Adipose tissue (tissue), 3 donors: Measurements from ENCODE around the gene HHIPL1. TPM values are rescaled to one million over a fixed set of nuclear protein-coding genes. Genes with fewer than 3 reads are reported as not detected.

Experiments used
- H3K27ac ChIP-seq: one replicate; pipeline ENCODE4 v1.5.1; 2013; ENCODE audit warnings: low read depth, low read length
- WGBS, 3 donors: extraction: QIAGEN DNeasy Blood & Tissue Kit; methylation state at CpG; one replicate each; pipeline ENCODE4 v1.1.7; 2013; 5-methylcytosine and 5-hydroxymethylcytosine counted together
- polyA plus RNA-seq, 3 donors: library from polyadenylated mRNA; stranded (reverse); fragments of 200-250 nt; gene quantifications; one replicate each; pipeline ENCODE4 v1.2.3, GENCODE V29; 2013
- donor health status: healthy with polysubstance abuse.
- donor health status: Bipolar disorder and iron deficiency.
- donor health status: healthy.

The HHIPL1 gene
- 1 to 10 TPM in 1 of 3 donors, under 1 TPM in 2; 0.16 to 1.1 (median 0.90) TPM for polyA plus RNA-seq

DNA sequence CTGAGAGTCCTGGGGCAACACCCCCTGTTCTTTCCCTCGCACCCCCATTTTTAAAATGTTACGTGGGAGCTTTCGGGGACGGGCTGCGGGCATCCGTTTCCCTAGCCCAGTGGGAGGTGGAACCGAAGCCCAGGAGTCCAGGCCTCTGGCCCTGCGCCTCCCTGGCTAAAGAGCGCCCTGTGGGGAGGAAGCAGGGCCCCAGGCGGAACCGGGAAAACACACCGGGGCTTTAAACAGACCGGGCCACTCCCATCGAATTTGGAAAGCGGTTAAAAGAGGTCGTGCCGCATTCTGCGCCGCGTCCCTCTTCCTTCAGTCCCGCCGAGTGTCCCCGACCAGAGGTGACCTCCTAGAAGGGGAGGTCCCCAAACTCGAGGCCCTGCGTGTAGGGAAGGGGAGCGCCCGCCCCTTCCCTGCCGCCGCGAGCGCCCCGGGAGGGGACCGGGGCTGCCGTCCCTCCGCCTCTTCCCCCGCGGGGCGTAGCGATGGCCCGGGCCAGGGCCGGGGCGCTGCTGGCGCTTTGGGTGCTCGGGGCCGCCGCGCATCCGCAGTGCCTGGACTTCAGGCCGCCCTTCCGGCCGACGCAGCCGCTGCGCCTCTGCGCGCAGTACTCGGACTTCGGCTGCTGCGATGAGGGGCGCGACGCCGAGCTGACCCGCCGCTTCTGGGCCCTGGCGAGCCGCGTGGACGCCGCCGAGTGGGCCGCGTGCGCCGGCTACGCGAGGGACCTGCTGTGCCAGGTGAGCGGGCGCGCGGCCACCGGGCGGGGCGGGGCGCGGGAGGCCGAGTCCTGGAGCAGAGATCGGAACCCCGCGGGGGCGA lies at the start of gene HHIPL1:
Gene HHIPL1, plus strand, starts transcription at position 407 of the 822 bp plus-strand sequence. Its CDS starts 79 bp downstream, at position 486.
- H3K27ac ChIP-seq = peak within 1 kb of the TSS; percentile 6
- 6 to 10% (median 7%) methylated on average over 59 to 91 of the region's 91 CpGs for WGBS, 3 donors

DNA sequence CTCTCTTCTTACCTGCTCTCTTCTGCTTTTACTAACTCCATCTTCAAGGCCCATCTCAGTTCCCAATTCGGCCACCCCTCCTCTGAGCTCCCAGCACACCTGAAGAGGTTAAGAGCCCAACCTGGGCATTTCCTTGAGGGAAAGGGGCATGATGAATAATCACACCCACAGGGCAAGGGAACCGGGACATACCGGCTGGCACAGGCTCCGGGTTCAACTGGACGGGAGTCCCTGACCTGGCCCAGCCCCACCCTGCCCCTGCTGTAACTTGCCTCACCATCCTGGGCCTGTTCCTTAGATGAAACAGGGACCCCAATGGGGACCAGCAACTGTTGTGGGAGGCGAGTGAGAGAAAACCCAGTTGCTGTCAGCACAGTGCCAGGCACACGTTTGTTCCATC lies 49.4 kb upstream of the HHIPL1 start:
- no peak overlapping the region for H3K27ac ChIP-seq
- 65 to 85% (median 83%) methylated on average over 7 of the region's 7 CpGs for WGBS, 3 donors

DNA sequence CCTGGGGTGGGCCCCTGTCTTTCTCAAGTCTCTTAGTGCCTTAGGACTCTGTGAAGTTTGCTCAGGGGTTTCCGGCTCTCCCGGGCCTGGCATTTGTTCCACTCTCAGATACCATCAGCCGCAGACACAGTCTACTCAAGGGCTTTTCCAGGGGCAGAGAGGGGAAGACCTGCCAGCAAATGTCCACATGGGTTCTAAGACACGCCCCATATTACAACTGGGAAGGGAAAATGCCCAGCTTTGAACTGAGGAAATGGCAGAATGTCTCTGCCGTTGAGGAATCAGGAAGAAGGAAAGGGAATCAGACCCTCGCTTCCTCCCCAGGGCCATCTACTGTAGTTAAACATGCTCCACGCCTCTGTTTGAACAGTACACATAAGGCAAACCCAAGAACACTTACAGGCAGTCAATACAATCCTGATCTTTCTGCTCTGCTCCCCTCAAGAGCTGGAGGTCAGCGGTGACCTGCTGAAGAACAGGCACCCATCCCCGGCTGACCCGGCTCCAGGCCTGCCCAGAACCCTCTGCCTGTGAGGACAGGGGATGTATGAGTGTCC lies 48.8 kb upstream of the HHIPL1 start:
- no peak overlapping the region for H3K27ac ChIP-seq
- 31 to 71% (median 61%) methylated on average over 10 of the region's 10 CpGs for WGBS, 3 donors

DNA sequence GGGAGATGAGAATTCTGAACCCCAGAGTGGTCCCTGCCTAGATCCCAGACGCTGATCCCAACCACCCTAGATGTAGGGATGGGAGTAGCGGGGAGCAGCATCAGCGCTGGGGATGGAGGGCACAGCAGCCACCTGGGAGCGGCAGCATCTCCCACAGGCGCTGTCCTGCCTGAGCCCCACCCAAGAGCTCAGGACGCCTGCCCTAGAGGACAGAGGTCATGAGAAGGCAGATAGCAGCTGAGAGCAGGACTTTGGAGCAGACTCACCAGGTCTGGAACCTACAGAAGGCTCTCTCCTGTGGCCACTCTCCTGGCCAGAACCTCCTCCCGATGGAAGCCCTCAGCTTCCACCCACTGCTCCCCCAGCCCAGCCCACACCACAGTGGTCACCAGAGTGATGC lies 48.2 kb upstream of the HHIPL1 start:
- 71 to 91% (median 77%) methylated on average over 7 of the region's 7 CpGs for WGBS, 3 donors
- H3K27ac ChIP-seq = no peak overlapping the region

DNA sequence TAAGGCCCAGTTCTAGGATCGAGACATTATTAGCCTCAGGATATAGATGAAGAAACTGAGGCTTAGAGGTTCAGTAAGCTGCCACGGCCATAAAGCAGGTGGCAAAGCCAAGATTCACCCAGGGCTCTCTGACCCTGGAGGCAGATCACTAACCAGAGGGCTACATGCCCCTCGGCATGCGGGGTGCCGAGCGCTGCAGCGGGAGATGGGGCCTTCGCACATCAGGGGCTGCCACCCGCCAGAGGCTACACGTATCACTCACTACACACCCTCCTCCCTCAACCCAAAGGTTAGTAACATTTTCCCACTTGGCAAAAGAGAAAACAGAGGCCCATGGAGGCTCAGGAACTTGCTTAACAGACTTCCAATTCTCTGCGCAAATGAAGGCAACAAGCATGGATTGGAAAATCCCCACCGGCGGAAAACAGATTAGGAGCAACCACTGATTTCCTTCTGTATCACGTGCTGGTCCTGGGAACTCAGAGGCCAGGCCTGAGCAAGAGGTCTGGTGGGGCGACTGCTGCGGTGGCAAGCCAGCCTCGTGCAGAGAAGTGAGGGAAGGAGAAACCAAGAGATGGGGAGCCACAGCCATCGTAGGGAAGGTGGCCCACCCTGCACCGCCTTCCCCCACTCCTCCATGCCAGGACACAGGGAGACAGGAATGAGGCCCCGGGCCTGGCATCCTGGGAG lies 46.9 kb upstream of the HHIPL1 start:
- 83 to 94% (median 85%) methylated on average over 20 of the region's 20 CpGs for WGBS, 3 donors
- H3K27ac ChIP-seq = no peak overlapping the region

DNA sequence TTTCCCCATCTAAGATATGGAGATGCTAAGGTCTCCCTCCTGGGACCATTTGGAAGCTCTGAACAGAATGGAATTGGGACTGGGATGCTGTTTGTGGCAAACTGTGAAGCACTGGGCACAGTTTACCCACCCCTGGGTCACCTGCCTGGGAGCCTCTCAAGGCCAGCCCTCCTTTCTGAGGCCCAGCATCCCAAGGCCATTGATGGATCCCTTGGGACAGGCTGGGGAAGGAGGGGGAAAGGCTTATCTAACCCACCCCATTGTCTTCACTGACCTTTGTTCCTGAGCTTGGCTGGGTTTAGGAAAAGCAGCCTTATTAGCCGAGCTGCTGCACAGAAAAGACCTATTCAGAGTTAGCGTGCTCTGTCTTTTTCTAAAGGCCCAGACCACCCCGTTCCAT lies 46.2 kb upstream of the HHIPL1 start:
- no peak overlapping the region for H3K27ac ChIP-seq
- 40 to 85% (median 79%) methylated on average over 3 of the region's 3 CpGs for WGBS, 3 donors

DNA sequence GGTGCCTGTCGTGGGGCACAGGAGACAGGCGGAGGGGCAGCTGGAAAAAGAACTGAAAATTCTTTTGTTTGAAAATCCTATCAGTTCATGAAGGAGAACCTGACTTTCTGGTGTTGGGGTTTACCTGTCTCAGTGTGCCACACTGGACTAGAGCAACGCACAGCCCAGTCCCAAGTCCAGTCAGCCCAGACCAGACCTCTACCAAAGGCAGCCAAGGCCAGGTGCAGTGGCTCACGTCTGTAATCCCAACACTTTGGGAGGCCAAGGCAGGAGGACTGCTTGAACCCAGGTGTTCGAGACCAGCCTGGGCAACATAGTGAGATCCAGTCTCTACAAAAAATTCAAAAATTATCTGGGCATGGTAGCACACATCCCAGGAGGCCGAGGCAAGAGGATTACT lies 45.5 kb upstream of the HHIPL1 start:
- no peak overlapping the region for H3K27ac ChIP-seq
- WGBS, 3 donors = 48 to 79% (median 67%) methylated on average over 6 of the region's 6 CpGs

DNA sequence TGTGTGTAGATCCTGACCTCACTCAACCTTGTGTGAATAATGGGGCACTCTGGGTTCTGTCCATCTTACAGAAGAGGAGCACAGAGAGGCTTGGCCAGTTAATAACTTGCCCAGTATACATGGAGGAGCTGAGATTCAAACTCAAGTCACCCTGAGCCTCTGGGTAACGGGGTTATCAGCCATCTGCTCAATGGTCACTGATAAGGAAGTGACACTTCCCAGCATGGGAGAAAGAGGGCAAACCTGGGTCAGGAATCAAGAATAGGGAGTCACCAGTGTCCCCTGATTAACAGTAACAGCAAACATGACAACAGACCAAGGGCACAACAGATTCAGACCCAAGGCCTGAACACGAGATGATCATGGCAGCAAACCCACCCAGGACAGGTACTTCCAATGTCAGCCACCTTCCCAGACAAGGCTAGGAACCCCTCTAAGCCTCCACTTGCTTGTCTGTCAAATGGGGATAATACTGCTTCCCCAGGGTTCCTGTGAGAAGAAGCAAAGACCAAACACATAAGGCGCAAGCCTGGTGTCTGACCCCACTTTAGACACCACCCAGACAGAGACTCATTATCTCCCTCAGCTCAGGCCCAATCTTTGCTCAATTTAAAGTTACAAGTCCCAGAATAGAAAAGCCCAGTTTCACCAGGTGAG lies 44.6 kb upstream of the HHIPL1 start:
- 60 to 86% (median 83%) methylated on average over 3 of the region's 3 CpGs for WGBS, 3 donors
- H3K27ac ChIP-seq = no peak overlapping the region

DNA sequence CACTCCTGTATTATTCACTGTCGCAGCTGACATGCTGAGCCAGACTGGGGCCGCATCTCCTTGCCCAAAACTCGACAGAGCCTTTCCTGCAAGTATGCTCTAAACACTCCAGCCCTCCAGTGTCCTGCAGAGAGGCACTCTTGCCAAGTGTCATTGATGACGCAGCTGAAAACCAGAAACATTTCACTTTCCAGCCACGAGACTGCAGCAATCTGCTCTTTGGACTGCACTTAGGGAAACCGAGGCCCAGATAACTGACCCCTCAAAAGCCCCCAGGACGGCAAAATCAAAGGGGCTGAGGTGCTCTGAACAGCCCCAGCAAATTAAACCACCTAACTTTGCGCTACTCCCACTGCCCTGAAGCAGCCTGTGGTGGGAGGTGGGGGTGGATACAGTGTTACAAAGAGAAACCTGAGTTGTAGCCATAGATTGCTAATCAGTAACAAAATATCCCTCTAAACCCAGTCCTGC lies 43.5 kb upstream of the HHIPL1 start:
- WGBS, 3 donors = 42 to 69% (median 62%) methylated on average over 8 of the region's 8 CpGs
- no peak overlapping the region for H3K27ac ChIP-seq

DNA sequence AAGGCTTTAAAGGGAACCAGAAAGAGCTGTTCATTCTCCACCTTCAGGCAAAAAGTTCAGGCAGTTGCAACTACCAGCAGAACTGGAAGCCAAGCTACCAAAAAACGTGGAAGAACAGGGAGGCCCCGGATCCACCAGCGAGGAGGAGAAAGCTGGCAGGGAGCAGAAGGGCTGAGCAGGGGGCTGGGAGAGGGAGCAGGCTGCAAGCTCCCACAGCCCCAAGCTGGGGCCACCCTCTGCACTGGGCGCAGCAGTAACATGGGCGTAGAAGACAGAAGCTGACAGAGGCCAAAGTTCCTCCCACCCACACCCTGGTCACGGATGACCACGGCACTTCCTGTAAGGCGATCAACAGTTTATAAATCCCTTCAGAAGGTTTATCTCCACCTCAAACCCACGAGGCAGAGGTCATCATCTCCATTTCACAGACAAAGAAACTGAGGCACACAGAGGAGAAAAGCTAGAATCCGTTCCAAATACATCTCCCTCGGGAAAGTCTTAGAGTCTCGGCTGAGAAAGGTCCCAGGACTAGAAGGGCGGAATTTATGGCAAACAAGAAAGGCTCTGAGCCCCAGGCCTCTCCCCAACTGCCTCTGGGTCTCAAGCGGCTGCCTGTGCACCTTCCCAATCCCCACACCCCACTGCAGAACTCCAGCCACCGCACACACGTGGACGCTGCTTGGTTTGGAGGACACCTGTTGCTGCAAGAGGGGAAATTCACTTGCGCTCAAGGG lies 42.7 kb upstream of the HHIPL1 start:
- H3K27ac ChIP-seq = no peak overlapping the region

DNA sequence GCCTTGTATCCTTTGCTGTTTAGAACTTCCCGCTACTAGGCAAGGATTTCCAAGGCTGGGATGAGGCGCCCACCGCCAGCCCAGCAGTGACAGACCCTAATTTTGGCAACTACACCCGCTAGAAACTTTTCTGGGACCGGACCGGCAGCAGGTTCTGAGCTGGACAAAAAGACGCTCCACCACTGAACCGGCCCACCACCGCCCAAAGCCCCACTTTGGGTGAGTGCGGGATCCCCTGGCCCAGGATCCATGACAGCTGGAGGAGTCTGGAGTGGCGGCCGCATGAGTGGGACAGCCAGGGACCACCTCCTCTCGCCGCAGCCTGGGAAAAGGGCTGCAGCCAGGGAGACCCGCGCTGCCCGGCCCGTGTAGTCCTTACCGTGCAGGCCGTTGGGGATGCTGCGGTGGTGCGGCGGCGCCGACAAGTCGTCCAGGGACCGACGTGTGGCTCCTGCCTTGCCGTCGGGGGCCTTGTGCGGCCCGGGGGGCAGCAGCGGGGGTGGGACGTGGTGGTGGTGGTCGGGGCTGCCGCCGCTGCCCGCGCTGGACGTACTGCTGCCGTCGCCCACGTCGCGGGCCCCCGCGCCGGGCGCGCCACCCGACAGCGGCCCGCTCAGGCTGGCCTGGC lies 42.0 kb upstream of the HHIPL1 start:
- WGBS, 3 donors = 33 to 55% (median 36%) methylated on average over 29 to 53 of the region's 53 CpGs
- H3K27ac ChIP-seq = no peak overlapping the region

More for the DNA sequence above, 42.7 kb upstream of the HHIPL1 start:
- 27 to 43% (median 43%) methylated on average over 18 of the region's 18 CpGs for WGBS, 3 donors

DNA sequence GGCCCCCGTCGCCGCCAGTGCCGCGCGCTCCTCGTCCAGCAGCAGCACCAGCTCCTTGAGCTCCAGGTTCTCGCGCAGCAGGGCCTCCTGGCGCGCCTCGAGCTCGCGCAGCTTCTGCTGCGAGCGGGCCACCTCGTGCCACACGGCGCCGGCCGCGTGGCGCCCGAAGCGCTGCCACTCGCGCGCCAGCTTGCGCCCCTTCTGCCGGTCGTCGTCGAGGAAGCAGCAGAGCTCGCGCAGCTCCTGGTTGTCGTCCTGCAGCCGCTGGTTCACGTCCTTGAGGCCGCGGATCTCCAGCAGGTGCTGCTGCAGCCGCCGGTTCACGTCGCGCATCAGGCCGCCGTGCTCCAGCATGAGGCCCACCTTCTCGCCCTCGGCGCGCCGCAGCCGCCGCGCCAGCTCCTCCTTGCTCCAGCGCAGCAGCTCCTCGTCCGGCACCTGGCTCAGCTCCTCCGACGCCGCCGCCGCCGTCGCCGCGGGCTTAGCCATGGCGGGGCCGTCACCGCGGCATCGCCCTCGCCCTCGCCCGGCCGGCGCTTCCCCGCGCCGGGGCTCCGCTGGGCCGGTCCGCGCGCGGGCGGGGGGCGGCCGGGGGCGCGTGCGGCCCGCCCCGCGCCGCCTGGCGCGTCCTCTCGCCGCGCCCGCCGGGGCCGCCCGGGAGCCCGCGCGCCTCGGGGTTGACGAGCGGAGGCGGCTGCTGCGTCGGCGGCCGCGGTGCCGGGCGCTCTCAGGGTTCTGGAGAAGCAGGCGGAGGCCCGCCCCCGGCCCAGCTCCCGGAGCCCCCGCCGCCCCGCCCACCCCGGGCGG lies 41.3 kb upstream of the HHIPL1 start, which contains the start of gene CCDC85C:
Gene CCDC85C, minus strand, starts transcription at position 737 of the 807 bp plus-strand sequence. Its CDS starts 248 bp downstream, at position 489.
- H3K27ac ChIP-seq = no peak within 1 kb of the TSS
- WGBS, 3 donors = 4 to 5% (median 4%) methylated on average over 82 to 128 of the region's 128 CpGs

DNA sequence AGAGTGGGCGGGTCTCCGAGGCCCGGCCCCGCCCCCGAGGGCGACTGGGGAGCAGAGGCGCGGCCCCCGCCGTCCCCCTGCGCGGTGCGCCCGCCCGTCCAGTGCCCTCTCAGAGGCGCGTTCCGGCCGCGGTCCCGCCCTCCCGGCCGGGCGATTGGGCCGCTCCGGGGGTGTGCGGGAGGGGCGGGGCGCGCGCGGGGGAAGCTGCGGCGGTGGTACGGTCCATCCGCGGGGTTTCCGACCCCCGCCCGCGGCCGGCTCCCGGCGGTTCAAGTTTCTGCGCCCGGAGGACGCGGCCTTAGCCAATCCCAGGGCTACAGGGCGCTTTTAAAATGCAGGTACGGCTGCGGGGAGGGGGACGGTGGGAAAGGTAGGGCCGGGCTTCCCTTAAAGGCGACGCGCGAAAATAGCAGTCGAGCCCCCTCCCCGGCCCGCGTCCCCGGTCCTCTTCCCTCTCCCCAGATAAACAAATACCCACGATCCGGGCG lies 40.6 kb upstream of the HHIPL1 start:
- H3K27ac ChIP-seq = no peak overlapping the region
- WGBS, 3 donors = 0 to 1% (median 1%) methylated on average over 40 to 55 of the region's 65 CpGs

DNA sequence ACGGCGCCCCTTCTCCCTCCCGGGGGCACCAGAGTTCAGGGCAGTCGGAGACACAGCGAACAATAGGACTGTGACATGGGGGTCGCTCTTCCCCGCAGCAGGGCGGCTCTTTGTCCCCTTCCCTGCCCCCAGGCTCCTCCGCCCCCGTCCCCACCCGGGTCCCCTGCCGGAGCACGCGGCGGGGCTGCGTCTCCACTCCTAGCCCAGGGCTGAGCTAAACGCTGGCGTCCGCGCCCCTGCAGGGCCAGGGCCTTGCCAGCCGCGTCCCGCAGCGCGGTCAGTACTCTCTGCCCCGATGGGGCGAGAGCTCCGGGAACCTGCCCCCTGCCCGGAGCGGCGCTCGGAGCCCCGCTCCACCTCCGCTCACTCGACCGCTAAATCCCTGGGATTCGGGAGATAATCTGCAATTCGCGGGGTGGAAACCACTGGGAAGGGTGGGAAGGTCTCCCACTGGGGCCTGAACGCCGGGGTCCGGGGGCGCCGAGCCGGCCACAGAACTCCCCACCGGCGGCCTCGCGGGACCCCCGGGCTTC lies 40.1 kb upstream of the HHIPL1 start:
- no peak overlapping the region for H3K27ac ChIP-seq
- 0 to 1% (median 1%) methylated on average over 37 to 50 of the region's 50 CpGs for WGBS, 3 donors

DNA sequence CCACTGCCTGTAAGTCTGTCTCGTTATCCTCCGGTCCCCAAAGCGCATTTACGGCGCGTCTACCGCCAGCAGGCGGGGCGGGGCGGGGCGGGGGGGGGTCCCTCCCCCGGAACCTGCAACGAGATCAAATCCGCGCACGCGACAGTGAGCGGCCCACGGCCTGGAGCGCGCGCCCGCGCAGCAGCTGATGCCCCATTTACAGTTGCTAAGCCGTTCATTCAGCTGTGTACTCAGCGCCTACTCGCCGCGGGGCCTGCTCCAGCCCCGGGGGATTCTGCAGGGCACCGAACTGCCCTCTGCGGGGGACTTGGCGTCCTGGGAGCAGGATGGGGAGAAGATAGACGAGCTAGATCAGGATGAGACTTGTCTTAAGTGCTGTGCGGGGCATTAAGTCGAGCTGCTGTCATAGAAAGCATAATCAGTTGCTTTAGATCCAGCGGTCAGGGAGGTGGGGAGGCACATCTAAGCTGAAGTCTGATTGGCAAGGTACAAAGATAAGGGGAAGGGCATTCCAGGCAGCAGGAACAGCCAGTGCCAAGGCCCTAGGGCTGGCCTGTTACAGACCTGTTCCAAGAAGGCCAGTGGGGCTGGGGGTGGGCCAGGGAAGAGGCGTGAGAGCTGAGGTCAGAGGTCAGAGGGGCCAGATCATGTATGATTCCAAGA lies 39.5 kb upstream of the HHIPL1 start:
- no peak overlapping the region for H3K27ac ChIP-seq
- WGBS, 3 donors = 3 to 5% (median 4%) methylated on average over 30 to 38 of the region's 38 CpGs

DNA sequence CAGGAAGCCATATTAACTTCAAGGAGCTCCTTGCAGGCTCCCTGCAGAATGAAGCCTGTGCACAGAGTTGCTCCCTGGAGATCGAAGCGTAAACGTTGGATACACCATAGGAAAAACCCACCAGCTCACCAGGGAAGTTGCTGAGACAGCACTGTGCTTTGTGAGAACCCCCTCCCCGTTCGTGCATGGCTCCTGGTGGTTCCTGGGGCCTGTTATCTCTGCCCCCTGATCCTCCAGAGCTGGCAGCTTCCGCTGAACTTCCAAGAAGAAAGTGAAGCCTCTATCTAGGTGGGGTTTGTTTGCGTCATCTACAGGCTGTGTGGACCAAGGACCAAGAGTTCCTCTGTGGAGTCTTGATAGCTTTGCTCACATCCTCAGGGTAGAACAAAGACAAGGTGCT lies 38.6 kb upstream of the HHIPL1 start:
- 80 to 88% (median 81%) methylated on average over 7 of the region's 7 CpGs for WGBS, 3 donors
- no peak overlapping the region for H3K27ac ChIP-seq
